GM13976 (cell line): Measurements from ENCODE around the gene GOLGA5.
"Not testable (repeated sequence)": the region's sequence is repeated elsewhere in the genome, so short reads cannot be mapped to it uniquely, and the experiment has no call there.

Experiments
- DNase-seq: peaks from one replicate; pipeline ENCODE4 v3.0.0; 2012; ENCODE audit warnings: low spot score
- CTCF ChIP-seq: IDR thresholded peaks from 2 replicates; pipeline ENCODE4 v1.5.1; 2012; ENCODE audit warnings: borderline replicate concordance, mild to moderate bottlenecking; ENCODE audit not compliant: insufficient read depth; ENCODE audit errors: extremely low read depth, missing control alignments, control extremely low read depth
- in situ Hi-C: fragments of 300-500 bp; cut with MboI; formaldehyde crosslinking; loops from one replicate; pipeline ENCODE4 v1.12.0; 2022; ENCODE audit warnings: low sequenced_read_pairs, mixed read lengths, inconsistent platforms; ENCODE audit not compliant: unreplicated experiment

GOLGA5 gene

DNA sequence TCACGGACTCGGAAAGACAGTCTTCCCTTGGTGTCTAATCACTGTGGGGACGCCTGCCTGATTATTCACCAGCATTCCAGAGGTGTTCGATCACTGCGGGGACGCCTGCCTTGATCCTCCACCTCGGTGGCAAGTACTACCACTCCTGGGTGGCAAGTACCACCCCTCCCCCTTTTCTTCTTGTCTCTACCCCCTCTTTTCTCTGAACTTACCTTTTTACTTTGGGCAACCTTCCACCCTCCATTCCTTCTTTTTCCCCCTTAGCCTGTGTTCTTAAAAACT lies 33.6 kb upstream of the GOLGA5 start:
- TF ChIP-seq CTCF, result no peak
- no peak for DNase-seq
- in situ Hi-C loops, result no loop called here

DNA sequence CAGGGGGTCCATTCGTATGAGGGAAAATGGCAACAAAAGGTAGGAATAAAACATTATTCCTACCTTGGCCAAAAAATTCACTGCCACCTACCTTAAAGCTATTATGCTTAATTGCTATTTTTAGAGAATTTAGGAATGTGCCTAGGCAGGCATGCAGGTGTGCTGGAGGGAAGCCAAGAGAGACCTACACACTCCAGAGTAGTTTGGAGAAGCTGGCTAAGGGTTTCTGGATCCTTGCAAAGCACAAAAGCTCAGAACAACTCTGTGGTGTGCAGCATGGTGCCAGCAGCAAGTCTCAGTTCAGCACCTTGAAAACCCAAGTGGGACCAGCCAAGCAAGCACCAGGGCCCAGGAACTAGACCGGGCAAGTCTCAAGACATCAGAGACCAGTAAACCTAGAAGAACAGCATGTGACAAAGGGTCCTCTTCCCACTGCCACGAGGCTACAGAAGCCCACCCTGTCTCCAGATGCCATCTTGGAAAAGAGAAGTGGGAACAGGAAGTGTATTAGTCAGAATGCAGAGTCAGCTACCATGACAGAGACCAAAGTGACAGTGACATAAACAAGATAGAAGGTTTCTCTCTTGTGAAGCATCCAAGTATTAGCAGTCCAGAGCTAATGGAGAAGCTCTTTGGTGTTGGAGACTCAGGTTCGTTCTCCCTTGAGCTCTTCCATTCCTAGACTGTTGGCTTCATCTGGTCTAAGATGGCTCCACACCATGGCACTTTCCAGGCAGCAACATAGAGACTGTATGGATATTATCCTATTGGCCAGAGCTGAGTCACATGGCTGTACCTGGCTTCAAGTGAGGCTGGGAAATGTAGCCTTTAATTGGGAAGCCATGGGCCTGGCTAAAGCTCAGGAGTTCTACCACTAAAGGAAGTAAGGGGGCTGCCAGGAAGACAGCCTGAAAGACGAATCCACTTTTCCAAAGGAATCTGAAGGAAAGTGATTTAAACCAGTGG lies 30.2 kb upstream of the GOLGA5 start:
- DNase-seq, in situ Hi-C loops: not testable (repeated sequence)

DNA sequence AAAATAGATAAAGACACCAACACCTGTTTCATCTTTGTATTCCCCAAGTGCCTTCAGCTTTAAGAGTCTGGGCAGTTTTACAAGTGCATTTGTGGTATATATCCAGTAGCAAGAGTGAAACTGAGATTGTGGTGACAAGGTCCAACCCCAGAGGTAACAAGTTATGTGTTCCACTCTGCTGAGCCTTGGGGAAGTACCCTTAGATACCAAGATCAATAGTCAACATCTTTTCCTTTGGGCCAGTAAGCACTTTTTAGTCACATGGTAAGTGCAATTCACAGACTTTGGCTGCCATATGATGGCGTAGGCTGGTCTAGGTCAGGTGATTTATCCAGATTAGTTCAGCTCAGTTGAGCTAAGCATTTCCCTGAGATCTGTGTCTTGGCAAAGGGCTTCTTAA lies 25.9 kb upstream of the GOLGA5 start:
- DNase-seq, result peak; percentile 48
- in situ Hi-C loops, result not testable (repeated sequence)

DNA sequence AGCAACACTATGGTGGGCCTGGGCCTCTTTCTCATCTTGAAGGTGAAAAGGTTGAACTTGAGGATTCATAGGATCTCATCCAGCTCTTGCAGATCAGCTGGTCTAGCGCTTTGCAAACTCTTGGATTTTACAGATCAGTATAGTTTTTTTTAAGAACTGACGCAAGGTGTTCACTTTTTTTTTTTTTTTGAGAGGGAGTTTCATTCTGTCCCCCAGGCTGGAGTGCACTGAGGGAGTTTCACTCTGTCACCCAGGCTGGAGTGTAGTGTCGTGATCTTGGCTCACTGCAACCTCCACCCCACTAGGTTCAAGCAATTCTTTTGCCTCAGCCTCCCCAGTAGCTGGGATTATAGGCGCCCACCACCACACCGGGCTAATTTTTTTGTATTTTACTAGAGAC lies 25.3 kb upstream of the GOLGA5 start:
- DNase-seq, result no peak
- no peak for TF ChIP-seq CTCF
- in situ Hi-C loops, result no loop called here

GRCh38 chr14:92770484-92770883 lies 23.6 kb upstream of the GOLGA5 start:
- TF ChIP-seq CTCF, result no peak

DNA sequence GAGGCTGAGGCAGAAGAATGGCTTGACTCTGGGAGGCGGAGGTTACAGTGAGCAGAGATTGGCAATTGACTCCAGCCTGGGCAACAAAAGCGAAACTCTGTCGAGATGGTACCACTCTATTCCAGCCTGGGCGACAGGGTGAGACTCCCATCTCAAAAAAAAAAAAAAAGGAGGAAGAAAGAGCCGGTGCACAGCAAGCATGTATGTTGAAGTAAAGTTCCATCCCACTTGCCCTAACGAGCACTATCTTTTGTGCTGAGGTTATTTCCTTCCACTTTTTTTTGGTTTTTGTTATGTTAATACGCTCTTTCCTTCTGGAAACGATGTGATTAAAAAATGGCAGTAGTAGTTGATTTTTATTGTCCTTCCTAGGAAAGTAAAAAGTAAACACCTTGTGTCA lies 19.5 kb upstream of the GOLGA5 start:
- no peak for TF ChIP-seq CTCF
- in situ Hi-C loops, result no loop called here
- DNase-seq, result no peak

More at GRCh38 chr14:92770484-92770883, 23.6 kb upstream of the GOLGA5 start:
- in situ Hi-C loops, result no loop called here
- no peak for DNase-seq

- in situ Hi-C loops, result loop anchor here (25.0 kb wide), 1 partner anchor 188 kb away; no protein-coding TSS in a partner anchor
- peak; percentile 54 for DNase-seq
These were observed 18.8 kb upstream of the GOLGA5 start for GRCh38 chr14:92775292-92775691.

GRCh38 chr14:92778868-92779565 lies 15.1 kb upstream of the GOLGA5 start:
- not testable (repeated sequence) for DNase-seq
- in situ Hi-C loops, result loop anchor here (25.0 kb wide), 1 partner anchor 192 kb away; no protein-coding TSS in a partner anchor
